ENCODE results near the gene NRG3.

DNA sequence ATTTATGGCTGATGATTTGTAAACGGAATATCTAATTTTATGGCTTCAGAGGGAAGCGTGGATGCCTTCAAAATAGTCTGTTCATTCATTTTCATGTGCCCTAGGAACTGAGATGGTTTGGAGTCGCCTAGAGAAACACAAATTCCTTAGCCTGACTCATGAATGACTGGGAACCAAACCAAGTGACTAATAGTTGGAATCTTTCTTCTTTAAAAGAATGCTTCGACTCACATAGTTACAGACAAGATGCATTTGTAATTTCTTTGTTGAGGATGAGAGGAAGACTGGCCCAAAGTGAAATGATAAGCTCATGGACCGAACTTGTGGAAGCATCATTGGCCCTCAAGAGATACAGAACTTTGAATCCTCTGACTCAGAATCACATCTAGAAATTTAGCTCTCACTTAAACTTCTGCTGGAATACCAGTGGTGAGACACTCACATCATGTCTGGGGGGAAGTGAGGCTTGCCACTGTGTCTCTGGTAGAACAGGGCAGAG is 1107.2 kb downstream of the NRG3 start:
- TF ChIP-seq CTCF (IDR thresholded peaks at IDR 0.05) (no peak), POLR2A (IDR thresholded peaks at IDR 0.05) (no peak)

Measured in prostate gland (tissue), 2 donors.